ENCODE data around the gene EMC7. TPM values are rescaled to one million over a fixed set of nuclear protein-coding genes. Genes with fewer than 3 reads are reported as not detected.
"Not testable (repeated sequence)": the region's sequence is repeated elsewhere in the genome, so short reads cannot be mapped to it uniquely, and the experiment has no call there.

Gene EMC7
- total RNA-seq, 1 donor from 2014 or later, result 63.1 TPM

DNA sequence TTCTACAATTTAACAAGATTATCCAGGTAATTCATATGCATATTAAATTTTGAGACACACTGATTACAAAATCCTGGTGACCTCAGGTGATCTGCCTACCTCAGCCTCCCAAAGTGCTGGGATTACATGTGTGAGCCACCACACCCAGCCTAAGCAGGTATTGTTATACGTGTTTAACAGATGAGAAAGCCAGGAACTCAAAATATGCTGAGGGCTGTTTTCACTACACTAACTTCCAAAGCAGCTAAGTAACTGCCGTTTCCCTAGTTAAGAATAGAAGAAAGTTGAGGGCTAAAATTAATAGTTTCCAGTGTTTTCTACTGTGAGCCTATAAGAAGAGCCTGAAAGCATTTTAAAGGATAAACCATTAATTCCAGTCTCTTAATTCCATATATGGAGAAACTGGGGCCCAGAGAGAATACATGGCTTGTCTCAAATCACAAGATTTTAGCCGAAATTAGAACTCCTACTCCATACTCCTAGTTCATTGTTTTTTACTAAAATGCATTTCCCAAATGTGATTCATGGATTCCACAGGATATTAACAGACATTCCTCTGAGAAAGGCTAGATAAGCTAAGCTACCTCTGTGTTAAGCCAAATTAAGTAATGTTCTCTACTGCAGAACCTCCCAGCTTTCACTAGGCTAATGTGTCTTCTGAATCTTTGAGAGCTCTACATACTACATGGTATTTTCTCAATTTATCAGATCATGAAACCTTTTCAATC, 45.6 kb downstream of the EMC7 start:
- H3K27me3 ChIP-seq (ENCODE audit: low read depth), result no peaks in the 10 kb centered on the region
- no peak for ATAC-seq
- no peak for DNase-seq
- intact Hi-C loops (cut with DNase I), result no loop called here
- no peak overlapping the region for H3K27ac ChIP-seq
- no peaks in the 10 kb centered on the region for H3K36me3 ChIP-seq
- H3K9me3 ChIP-seq, result peaks cover 3% of the 10 kb centered on the region
- H3K4me1 ChIP-seq, result no peaks in the 10 kb centered on the region
- TF ChIP-seq, protein P1, sequence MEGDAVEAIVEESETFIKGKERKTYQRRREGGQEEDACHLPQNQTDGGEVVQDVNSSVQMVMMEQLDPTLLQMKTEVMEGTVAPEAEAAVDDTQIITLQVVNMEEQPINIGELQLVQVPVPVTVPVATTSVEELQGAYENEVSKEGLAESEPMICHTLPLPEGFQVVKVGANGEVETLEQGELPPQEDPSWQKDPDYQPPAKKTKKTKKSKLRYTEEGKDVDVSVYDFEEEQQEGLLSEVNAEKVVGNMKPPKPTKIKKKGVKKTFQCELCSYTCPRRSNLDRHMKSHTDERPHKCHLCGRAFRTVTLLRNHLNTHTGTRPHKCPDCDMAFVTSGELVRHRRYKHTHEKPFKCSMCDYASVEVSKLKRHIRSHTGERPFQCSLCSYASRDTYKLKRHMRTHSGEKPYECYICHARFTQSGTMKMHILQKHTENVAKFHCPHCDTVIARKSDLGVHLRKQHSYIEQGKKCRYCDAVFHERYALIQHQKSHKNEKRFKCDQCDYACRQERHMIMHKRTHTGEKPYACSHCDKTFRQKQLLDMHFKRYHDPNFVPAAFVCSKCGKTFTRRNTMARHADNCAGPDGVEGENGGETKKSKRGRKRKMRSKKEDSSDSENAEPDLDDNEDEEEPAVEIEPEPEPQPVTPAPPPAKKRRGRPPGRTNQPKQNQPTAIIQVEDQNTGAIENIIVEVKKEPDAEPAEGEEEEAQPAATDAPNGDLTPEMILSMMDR (IDR thresholded peaks at IDR 0.05), result no peak
- no peak overlapping the region for H3K4me3 ChIP-seq

DNA sequence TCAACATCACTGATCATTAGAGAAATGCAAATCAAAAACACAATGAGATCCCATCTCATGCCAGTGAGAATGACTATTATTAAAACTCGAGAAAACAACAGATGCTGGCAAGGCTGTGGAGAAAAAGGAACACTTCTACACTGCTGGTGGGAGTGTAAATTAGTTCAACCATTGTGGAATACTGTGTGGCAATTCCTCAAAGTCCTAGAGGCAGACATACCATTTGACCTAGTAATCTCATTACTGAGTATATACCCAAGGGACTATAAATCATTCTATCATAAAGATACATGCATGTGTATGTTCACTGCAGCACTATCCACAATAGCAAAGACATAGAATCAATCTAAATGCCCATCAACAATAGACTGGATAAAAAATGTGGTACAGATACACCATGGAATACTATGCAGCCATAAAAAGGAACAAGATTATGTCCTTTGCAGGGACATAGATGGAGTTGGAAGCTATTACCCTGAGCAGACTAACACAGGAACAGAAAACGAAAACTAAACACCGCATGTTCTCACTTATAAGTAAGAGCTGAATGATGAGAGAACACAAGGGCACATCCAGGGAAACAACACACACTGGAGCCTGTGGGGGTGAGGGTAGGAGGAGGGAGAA, 47.5 kb downstream of the EMC7 start:
- H3K4me3 ChIP-seq, result no peak overlapping the region
- no peaks in the 10 kb centered on the region for H3K36me3 ChIP-seq
- no peaks in the 10 kb centered on the region for H3K4me1 ChIP-seq
- intact Hi-C loops (cut with DNase I), result no loop called here
- H3K9me3 ChIP-seq, result peaks cover 12% of the 10 kb centered on the region
- no peaks in the 10 kb centered on the region for H3K27me3 ChIP-seq (ENCODE audit: low read depth)
- ATAC-seq (no peak), DNase-seq (no peak)
- TF ChIP-seq, protein P1 (IDR thresholded peaks at IDR 0.05), result no peak
- H3K27ac ChIP-seq, result no peak overlapping the region

DNA sequence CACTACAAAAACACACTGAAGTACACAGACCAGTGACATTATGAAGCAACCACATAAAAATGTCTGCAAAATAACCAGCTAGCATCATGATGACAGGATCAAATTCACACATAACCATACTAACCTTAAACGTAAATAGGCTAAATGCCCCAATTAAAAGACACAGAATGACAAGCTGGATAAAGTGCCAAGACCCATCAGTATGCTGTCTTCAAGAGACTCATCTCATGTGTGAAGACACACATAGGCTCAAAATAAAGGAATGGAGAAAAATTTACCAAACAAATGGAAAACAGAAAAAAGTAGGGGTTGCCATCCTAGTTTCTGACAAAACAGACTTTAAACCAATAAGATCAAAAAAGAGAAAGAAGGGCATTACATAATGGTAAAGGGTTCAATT, 51.3 kb downstream of the EMC7 start:
- H3K4me1 ChIP-seq; intact Hi-C loops (cut with DNase I); DNase-seq; ATAC-seq; H3K36me3 ChIP-seq; H3K27ac ChIP-seq; H3K4me3 ChIP-seq; H3K27me3 ChIP-seq (ENCODE audit: low read depth): not testable (repeated sequence)
- H3K9me3 ChIP-seq, result peaks cover 12% of the 10 kb centered on the region

DNA sequence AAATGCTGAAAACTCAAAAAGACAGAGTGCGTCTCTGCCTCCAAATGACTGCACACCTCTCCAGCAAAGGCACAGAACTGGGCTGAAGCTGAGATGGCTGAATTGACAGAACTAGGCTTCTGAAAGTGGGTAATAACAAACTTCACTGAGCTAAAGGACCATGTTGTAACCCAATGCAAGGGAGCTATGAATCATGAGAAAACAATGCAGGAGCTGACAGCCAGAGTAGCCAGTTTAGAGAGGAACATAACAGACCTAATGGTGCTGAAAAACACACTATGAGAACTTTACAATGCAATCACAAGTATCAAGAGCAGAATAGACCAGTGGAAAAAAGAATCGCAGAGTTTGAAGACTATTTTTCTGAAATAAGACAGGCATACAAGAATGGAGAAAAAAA, 52.5 kb downstream of the EMC7 start:
- Histone ChIP-seq H3K36me3 (no peaks in the 10 kb centered on the region), H3K27ac (no peak overlapping the region), H3K4me1 (no peaks in the 10 kb centered on the region), H3K9me3 (peaks cover 12% of the 10 kb centered on the region), H3K4me3 (no peak overlapping the region), H3K27me3 (ENCODE audit: low read depth) (no peaks in the 10 kb centered on the region)
- DNase-seq (no peak), ATAC-seq (no peak)
- TF ChIP-seq, protein P1 (IDR thresholded peaks at IDR 0.05), result no peak
- intact Hi-C loops (cut with DNase I), result no loop called here

DNA sequence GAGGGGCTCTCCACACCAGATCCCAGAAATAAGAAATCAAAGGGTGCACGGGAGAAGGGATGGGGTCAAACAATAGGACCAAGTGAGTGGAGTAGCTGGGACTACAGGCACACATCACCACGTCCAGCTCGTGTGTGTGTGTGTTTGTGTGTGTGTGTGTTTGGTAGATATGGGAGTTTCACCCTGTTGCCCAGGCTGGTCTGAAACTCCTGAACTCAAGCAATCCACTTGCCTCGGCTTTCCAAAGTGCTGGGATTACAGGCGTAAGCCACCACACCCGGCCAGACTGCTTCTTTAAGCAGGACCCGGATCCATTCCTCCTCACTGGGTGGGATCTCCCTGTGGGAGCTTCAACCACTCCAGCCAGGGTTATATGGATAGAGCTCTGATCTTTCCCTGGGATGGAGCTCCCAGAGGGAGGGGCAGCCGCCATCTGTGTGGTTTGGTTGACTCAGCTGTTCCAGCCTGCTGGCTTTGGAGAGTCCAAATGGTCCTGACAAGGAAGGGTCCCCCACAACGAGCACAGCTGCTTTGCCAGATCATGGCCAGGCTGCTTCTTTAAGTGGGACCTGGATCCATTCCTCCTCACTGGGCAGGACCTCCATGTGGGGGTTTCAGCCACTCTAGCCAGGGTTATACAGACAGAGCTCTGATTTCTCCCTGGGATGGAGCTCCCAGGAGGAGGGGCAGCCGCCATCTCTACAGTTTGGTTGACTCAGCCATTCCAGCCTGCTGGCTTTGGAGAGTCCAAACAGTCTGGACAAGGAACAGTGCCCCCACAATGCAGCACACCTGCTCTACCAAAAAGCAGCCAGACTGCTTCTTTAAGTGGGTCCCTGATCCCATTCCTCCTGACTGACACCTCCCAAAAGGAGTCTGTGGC, 53.5 kb downstream of the EMC7 start:
- TF ChIP-seq, protein P1 (IDR thresholded peaks at IDR 0.05), result no peak
- intact Hi-C loops (cut with DNase I), result no loop called here
- no peak for ATAC-seq
- H3K9me3 ChIP-seq, result peaks cover 12% of the 10 kb centered on the region
- no peak overlapping the region for H3K27ac ChIP-seq
- no peaks in the 10 kb centered on the region for H3K4me1 ChIP-seq
- no peak overlapping the region for H3K4me3 ChIP-seq
- H3K27me3 ChIP-seq (ENCODE audit: low read depth), result no peaks in the 10 kb centered on the region
- no peak for DNase-seq
- H3K36me3 ChIP-seq, result no peaks in the 10 kb centered on the region
